Keratinocyte (primary cell): ENCODE measurements around the gene PTN. TPM values are rescaled to one million over a fixed set of nuclear protein-coding genes. Genes with fewer than 3 reads are reported as not detected.

Source experiments
- DNase-seq: peaks from one replicate; pipeline ENCODE4 v3.0.0-alpha.2; 2011; ENCODE audit warnings: low read depth, missing footprints, low spot score
- FAIRE-seq: peaks from 2 replicates; lab custom pipeline; 2011; peaks lifted over from hg19 to GRCh38; lab: Jason Lieb, UNC
- H2AFZ ChIP-seq: 2 replicates; pipeline ENCODE4 v1.6.0; 2012; ENCODE audit warnings: low read length, control low read depth, inconsistent platforms; ENCODE audit not compliant: control insufficient read depth
- H3K27ac ChIP-seq: 2 replicates; pipeline ENCODE4 v1.5.1; 2011; ENCODE audit warnings: low read length; ENCODE audit not compliant: control insufficient read depth, insufficient read depth
- H3K27me3 ChIP-seq: 3 replicates; pipeline ENCODE4 v1.6.0; 2011; ENCODE audit warnings: low read length; ENCODE audit not compliant: control insufficient read depth, insufficient read depth; ENCODE audit errors: extremely low read depth
- H3K36me3 ChIP-seq, 2 experiments: 2 replicates in 1 of 2; 3 replicates in 1 of 2; pipeline ENCODE4 v1.5.1; 2011; ENCODE audit warnings: low read length in 2 of 2, mild to moderate bottlenecking in 1 of 2; ENCODE audit not compliant: control insufficient read depth in 2 of 2, insufficient read depth in 2 of 2; ENCODE audit errors: extremely low read depth in 1 of 2
- H3K4me1 ChIP-seq: 3 replicates; pipeline ENCODE4 v1.5.1; 2011; ENCODE audit warnings: low read length; ENCODE audit not compliant: control insufficient read depth, insufficient read depth; ENCODE audit errors: extremely low read depth
- H3K4me2 ChIP-seq: 3 replicates; pipeline ENCODE4 v1.6.0; 2011; ENCODE audit warnings: low read depth, low read length; ENCODE audit not compliant: control insufficient read depth, insufficient read depth; ENCODE audit errors: extremely low read depth
- H3K4me3 ChIP-seq, 3 experiments: fragments of 200-600 bp in 1 of 3; sonication (generic) in 1 of 3; 2 replicates in 2 of 3; 3 replicates in 1 of 3; pipeline ENCODE4 v1.5.1; 2011 to 2016; ENCODE audit warnings: low read length in 3 of 3, mild to moderate bottlenecking in 3 of 3, control low read depth in 2 of 3, inconsistent platforms in 1 of 3, low read depth in 1 of 3, mixed read lengths in 1 of 3, mixed run types in 1 of 3, moderate library complexity in 1 of 3; ENCODE audit not compliant: control insufficient read depth in 2 of 3, insufficient read depth in 2 of 3; ENCODE audit errors: extremely low read depth in 1 of 3
- H3K79me2 ChIP-seq: 2 replicates; pipeline ENCODE4 v1.6.0; 2012; ENCODE audit warnings: low read length; ENCODE audit not compliant: control insufficient read depth, insufficient read depth
- H3K9ac ChIP-seq: 3 replicates; pipeline ENCODE4 v1.6.0; 2011; ENCODE audit warnings: low read length; ENCODE audit not compliant: control insufficient read depth, insufficient read depth; ENCODE audit errors: extremely low read depth
- H3K9me1 ChIP-seq: 3 replicates; pipeline ENCODE4 v1.6.0; 2011; ENCODE audit warnings: low read length; ENCODE audit not compliant: control insufficient read depth, insufficient read depth; ENCODE audit errors: extremely low read depth
- H3K9me3 ChIP-seq: 2 replicates; pipeline ENCODE4 v1.5.1; 2012; ENCODE audit warnings: low read depth, low read length; ENCODE audit not compliant: control insufficient read depth
- H4K20me1 ChIP-seq: 3 replicates; pipeline ENCODE4 v1.6.0; 2011; ENCODE audit warnings: low read length; ENCODE audit not compliant: control insufficient read depth, insufficient read depth; ENCODE audit errors: extremely low read depth
- EZH2 ChIP-seq: IDR thresholded peaks from one replicate; pipeline ENCODE4 v1.6.1; 2012; ENCODE audit warnings: inconsistent platforms, mild to moderate bottlenecking, low read length, moderate library complexity
- dilution Hi-C: fragments of 300-500 bp; cut with MboI; formaldehyde crosslinking; loops from one replicate; pipeline ENCODE4 v1.7.0; 2020; ENCODE audit warnings: low sequenced_read_pairs; ENCODE audit not compliant: extremely low pct_ligation_motif_present
- polyA plus RNA-seq, 5 experiments: library from polyadenylated mRNA; depleted of rRNA in 3 of 5; stranded (reverse) in 3 of 5; stranded (forward) in 1 of 5; unstranded in 1 of 5; fragments of >200 nt; gene quantifications; 1 replicate in 1 of 5; 2 replicates in 3 of 5; 3 replicates in 1 of 5; pipeline versions ENCODE4 v1.2.1 to v1.2.3, GENCODE V29; 2011 to 2012; ENCODE audit warnings: missing spikeins in 2 of 5, low read depth in 1 of 5, low replicate concordance in 1 of 5
- TF ChIP-seq, protein P1 (sequence below), 3 experiments: IDR thresholded peaks in 1 of 3; conservative IDR thresholded peaks in 1 of 3; optimal IDR thresholded peaks in 1 of 3; 2 replicates in 2 of 3; 3 replicates in 1 of 3; pipeline versions ENCODE3 to v1.5.1; 2011; ENCODE audit warnings: low read length in 3 of 3, mild to moderate bottlenecking in 3 of 3, moderate library complexity in 2 of 3, control low read depth in 1 of 3, inconsistent platforms in 1 of 3; ENCODE audit not compliant: insufficient read depth in 2 of 3; ENCODE audit errors: extremely low read depth in 1 of 3

The PTN gene
- polyA plus RNA-seq, 1 donor (not counting 4 experiments of a cell fraction or from before 2014, with no cell fraction given): not detected

DNA sequence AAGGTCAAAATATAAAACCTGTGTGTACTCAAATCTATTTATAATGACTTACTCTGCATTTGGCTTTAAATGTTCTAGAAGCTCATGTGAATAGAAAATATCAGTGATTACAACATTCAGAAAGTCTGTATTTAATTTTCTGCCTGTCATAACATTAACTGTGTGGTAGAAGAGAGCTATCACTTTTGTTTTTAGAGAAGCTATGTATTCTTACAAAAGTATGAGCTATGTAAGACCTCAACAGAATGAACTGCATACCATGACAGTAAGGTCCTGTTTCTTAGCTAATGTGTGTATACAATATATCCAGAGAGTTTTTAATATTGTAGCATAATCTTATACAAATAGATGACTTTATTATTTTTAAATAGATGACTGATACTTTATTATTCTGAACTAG lies 61.5 kb downstream of the PTN start:
- no peaks in the 10 kb centered on the region for H3K27me3 ChIP-seq
- no peak overlapping the region for H2AFZ ChIP-seq
- H3K79me2 ChIP-seq: no peaks in the 10 kb centered on the region
- FAIRE-seq: no peak
- dilution Hi-C loops: no loop called here
- no peaks in the 10 kb centered on the region for H4K20me1 ChIP-seq
- H3K4me2 ChIP-seq: no peak overlapping the region
- no peaks in the 10 kb centered on the region for H3K4me1 ChIP-seq
- H3K9ac ChIP-seq: no peak overlapping the region
- no peak overlapping the region for H3K4me3 ChIP-seq
- no peaks in the 10 kb centered on the region for H3K9me1 ChIP-seq
- no peak overlapping the region for H3K27ac ChIP-seq
- TF ChIP-seq EZH2: no peak
- TF ChIP-seq, protein P1, sequence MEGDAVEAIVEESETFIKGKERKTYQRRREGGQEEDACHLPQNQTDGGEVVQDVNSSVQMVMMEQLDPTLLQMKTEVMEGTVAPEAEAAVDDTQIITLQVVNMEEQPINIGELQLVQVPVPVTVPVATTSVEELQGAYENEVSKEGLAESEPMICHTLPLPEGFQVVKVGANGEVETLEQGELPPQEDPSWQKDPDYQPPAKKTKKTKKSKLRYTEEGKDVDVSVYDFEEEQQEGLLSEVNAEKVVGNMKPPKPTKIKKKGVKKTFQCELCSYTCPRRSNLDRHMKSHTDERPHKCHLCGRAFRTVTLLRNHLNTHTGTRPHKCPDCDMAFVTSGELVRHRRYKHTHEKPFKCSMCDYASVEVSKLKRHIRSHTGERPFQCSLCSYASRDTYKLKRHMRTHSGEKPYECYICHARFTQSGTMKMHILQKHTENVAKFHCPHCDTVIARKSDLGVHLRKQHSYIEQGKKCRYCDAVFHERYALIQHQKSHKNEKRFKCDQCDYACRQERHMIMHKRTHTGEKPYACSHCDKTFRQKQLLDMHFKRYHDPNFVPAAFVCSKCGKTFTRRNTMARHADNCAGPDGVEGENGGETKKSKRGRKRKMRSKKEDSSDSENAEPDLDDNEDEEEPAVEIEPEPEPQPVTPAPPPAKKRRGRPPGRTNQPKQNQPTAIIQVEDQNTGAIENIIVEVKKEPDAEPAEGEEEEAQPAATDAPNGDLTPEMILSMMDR (optimal IDR thresholded peaks at IDR 0.05 in 1 of 3, IDR thresholded peaks at IDR 0.05 in 1 of 3, conservative IDR thresholded peaks at IDR 0.05 in 1 of 3; ENCODE audit: extremely low read depth in 1 of 3, insufficient read depth in 2 of 3, low read length in 3 of 3): no peak
- H3K36me3 ChIP-seq: no peaks in the 10 kb centered on the region
- no peak for DNase-seq
- no peaks in the 10 kb centered on the region for H3K9me3 ChIP-seq

DNA sequence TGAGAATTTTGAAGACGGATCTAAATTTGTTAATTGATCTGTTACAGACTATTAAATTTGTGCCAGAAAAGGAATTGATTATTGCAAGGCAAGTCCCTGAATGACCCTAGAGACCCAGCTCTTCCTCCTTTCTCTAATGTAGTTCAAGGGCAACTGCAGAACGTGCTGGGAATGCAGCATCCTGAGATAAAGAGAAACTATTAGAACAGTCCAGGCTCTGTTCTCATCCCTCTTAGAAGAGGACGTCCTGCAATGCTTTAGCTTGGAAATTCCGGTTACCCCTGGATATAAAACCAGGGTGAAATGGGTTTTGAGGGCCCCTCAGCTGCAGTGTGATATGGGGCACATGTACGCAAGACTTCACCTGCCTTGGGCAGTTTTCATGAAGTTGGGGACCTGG lies 67.3 kb downstream of the PTN start:
- TF ChIP-seq EZH2: no peak
- TF ChIP-seq, protein P1 (optimal IDR thresholded peaks at IDR 0.05 in 1 of 3, IDR thresholded peaks at IDR 0.05 in 1 of 3, conservative IDR thresholded peaks at IDR 0.05 in 1 of 3; ENCODE audit: extremely low read depth in 1 of 3, insufficient read depth in 2 of 3, low read length in 3 of 3): no peak
- Histone ChIP-seq H4K20me1 (no peaks in the 10 kb centered on the region), H2AFZ (no peak overlapping the region), H3K9me1 (no peaks in the 10 kb centered on the region), H3K27ac (no peak overlapping the region), H3K4me1 (no peaks in the 10 kb centered on the region), H3K4me3 (no peak overlapping the region), H3K9ac (no peak overlapping the region), H3K36me3 (no peaks in the 10 kb centered on the region), H3K79me2 (no peaks in the 10 kb centered on the region), H3K4me2 (no peak overlapping the region), H3K9me3 (no peaks in the 10 kb centered on the region), H3K27me3 (no peaks in the 10 kb centered on the region)
- no peak for FAIRE-seq
- dilution Hi-C loops: no loop called here
- DNase-seq: no peak
